ENCODE data around the gene EYA4.

- TF ChIP-seq CTCF (conservative IDR thresholded peaks at IDR 0.05; ENCODE audit: low read depth, low read length) (no peak), POLR2A (IDR thresholded peaks at IDR 0.05; ENCODE audit: low read depth, low read length) (no peak)
Measured at GRCh38 chr6:133268621-133269020, 27.5 kb downstream of the EYA4 start.

All from IMR-90 (cell line).